GM23338 (cell line): ENCODE data around the gene KCNMA1. TPM values are rescaled to one million over a fixed set of nuclear protein-coding genes. Genes with fewer than 3 reads are reported as not detected.

Experiments
- ATAC-seq: fragments of 200-7000 bp; cut with Tn5 transposase; 3 replicates; pipeline ENCODE4 v1.9.1; 2020
- DNase-seq: peaks from one replicate; pipeline ENCODE4 v3.0.0-alpha.2; 2015; ENCODE audit warnings: low spot score
- H2AFZ ChIP-seq: fragments of 200-600 bp; sonication (generic); 2 replicates; pipeline ENCODE4 v1.8.0; 2016; ENCODE audit warnings: antibody characterized with exemption, mild to moderate bottlenecking, moderate library complexity
- H3F3A ChIP-seq: fragments of 200-600 bp; sonication (generic); replicated peaks from 2 replicates; pipeline ENCODE4 v1.8.0; 2017; ENCODE audit warnings: antibody characterized with exemption, mixed run types, low read depth
- H3K27ac ChIP-seq: fragments of 200-600 bp; sonication (generic); 2 replicates; pipeline ENCODE4 v1.6.1; 2016; ENCODE audit warnings: low read depth
- H3K27me3 ChIP-seq: fragments of 200-600 bp; sonication (generic); 2 replicates; pipeline ENCODE4 v1.8.0; 2016; ENCODE audit warnings: mild to moderate bottlenecking, mixed run types, moderate library complexity; ENCODE audit not compliant: insufficient read depth
- H3K36me3 ChIP-seq: fragments of 200-600 bp; sonication (generic); 2 replicates; pipeline ENCODE4 v1.8.0; 2016; ENCODE audit warnings: mild to moderate bottlenecking; ENCODE audit not compliant: insufficient read depth
- H3K4me1 ChIP-seq: fragments of 200-600 bp; sonication (generic); 2 replicates; pipeline ENCODE4 v1.8.0; 2016; ENCODE audit warnings: mild to moderate bottlenecking, moderate library complexity; ENCODE audit not compliant: insufficient read depth
- H3K4me2 ChIP-seq: fragments of 200-600 bp; sonication (generic); 2 replicates; pipeline ENCODE4 v1.7.1; 2017; ENCODE audit warnings: mixed run types
- H3K4me3 ChIP-seq: fragments of 200-600 bp; sonication (generic); 2 replicates; pipeline ENCODE4 v1.6.1; 2016; ENCODE audit warnings: mixed run types
- H3K79me2 ChIP-seq: fragments of 200-600 bp; sonication (generic); replicated peaks from 2 replicates; pipeline ENCODE4 v1.8.0; 2017; ENCODE audit warnings: mild to moderate bottlenecking; ENCODE audit not compliant: insufficient read depth
- H3K9me2 ChIP-seq: fragments of 200-600 bp; sonication (generic); 2 replicates; pipeline ENCODE4 v1.8.0; 2017; ENCODE audit not compliant: insufficient read depth
- H4K20me1 ChIP-seq: fragments of 200-600 bp; sonication (generic); replicated peaks from 2 replicates; pipeline ENCODE4 v1.8.0; 2017; ENCODE audit warnings: mild to moderate bottlenecking; ENCODE audit not compliant: insufficient read depth
- H3K27ac Mint-ChIP-seq: 2 replicates; pipeline ENCODE4 v1.8.0; 2020; ENCODE audit warnings: inconsistent platforms, mild to moderate bottlenecking, moderate library complexity, mixed read lengths
- H3K27me3 Mint-ChIP-seq: 3 replicates; pipeline ENCODE4 v1.8.0; 2022; ENCODE audit warnings: low read depth, mild to moderate bottlenecking, moderate library complexity, mixed read lengths, inconsistent platforms; ENCODE audit not compliant: insufficient read depth, poor library complexity
- H3K36me3 Mint-ChIP-seq: 3 replicates; pipeline ENCODE4 v1.8.0; 2021; ENCODE audit warnings: low read depth, mild to moderate bottlenecking, inconsistent platforms, moderate library complexity, mixed read lengths
- H3K4me1 Mint-ChIP-seq: 3 replicates; pipeline ENCODE4 v1.8.0; 2020; ENCODE audit warnings: mild to moderate bottlenecking, inconsistent platforms, mixed read lengths
- H3K4me3 Mint-ChIP-seq: 3 replicates; pipeline ENCODE4 v1.8.0; 2021; ENCODE audit warnings: moderate library complexity, mild to moderate bottlenecking, inconsistent platforms, mixed read lengths
- H3K9me3 Mint-ChIP-seq: 3 replicates; pipeline ENCODE4 v1.8.0; 2020; ENCODE audit warnings: moderate library complexity, mild to moderate bottlenecking, inconsistent platforms, mixed read lengths
- CREB1 ChIP-seq: fragments of 250-450 bp; sonication (Bioruptor Pico); IDR thresholded peaks from 2 replicates; pipeline ENCODE4 v1.5.0; 2020; ENCODE audit warnings: low read depth, mild to moderate bottlenecking, moderate library complexity
- CTCF ChIP-seq, 2 experiments: fragments of 200-600 bp in 1 of 2; sonication (generic) in 1 of 2; conservative IDR thresholded peaks; 2 replicates each; pipeline versions ENCODE4 v1.5.1 to v1.6.1; 2016 to 2017; ENCODE audit warnings: antibody characterized with exemption in 2 of 2, low read depth in 2 of 2, mild to moderate bottlenecking in 2 of 2, moderate library complexity in 1 of 2
- EZH2 ChIP-seq: fragments of 200-600 bp; sonication (generic); IDR thresholded peaks from one replicate; pipeline ENCODE4 v1.8.0; 2017; ENCODE audit warnings: antibody characterized with exemption, mild to moderate bottlenecking, low read depth; ENCODE audit not compliant: unreplicated experiment
- EZH2phosphoT487 ChIP-seq: fragments of 200-600 bp; sonication (generic); IDR thresholded peaks from one replicate; pipeline ENCODE4 v1.8.1; 2018; ENCODE audit warnings: antibody characterized with exemption; ENCODE audit not compliant: unreplicated experiment
- JUNB ChIP-seq: IDR thresholded peaks from one replicate; pipeline ENCODE4 v1.6.1; 2016; ENCODE audit warnings: antibody characterized with exemption; ENCODE audit not compliant: unreplicated experiment
- NANOG ChIP-seq: IDR thresholded peaks from 2 replicates; pipeline ENCODE4 v1.6.1; 2016; ENCODE audit warnings: antibody characterized with exemption, borderline replicate concordance
- POLR2AphosphoS5 ChIP-seq: IDR thresholded peaks from 2 replicates; pipeline ENCODE4 v1.6.1; 2016; ENCODE audit warnings: antibody characterized with exemption, low read depth
- REST ChIP-seq: IDR thresholded peaks from one replicate; pipeline ENCODE4 v1.6.1; 2018; ENCODE audit warnings: antibody characterized with exemption; ENCODE audit not compliant: unreplicated experiment
- ZNF114 ChIP-seq: fragments of 250-450 bp; sonication (Bioruptor Pico); IDR thresholded peaks from 2 replicates; pipeline ENCODE4 v1.5.0; 2020; ENCODE audit warnings: mild to moderate bottlenecking, moderate library complexity
- ZNF331 ChIP-seq: fragments of 250-450 bp; sonication (Bioruptor Pico); IDR thresholded peaks from 2 replicates; pipeline ENCODE4 v1.5.0; 2020; ENCODE audit warnings: low read depth, mild to moderate bottlenecking, moderate library complexity
- ZNF462 ChIP-seq: fragments of 250-450 bp; sonication (Bioruptor Pico); IDR thresholded peaks from 2 replicates; pipeline ENCODE4 v1.5.0; 2020; ENCODE audit warnings: mild to moderate bottlenecking, moderate library complexity
- polyA plus RNA-seq: library from polyadenylated mRNA; unstranded; fragments of >200 nt; fragmentation: Nextera tagmentation; extraction: Ambion mirVana; gene quantifications from 2 replicates; pipeline ENCODE4 v1.2.1, GENCODE V29; 2016
- total RNA-seq: library from RNA; depleted of rRNA; stranded (reverse); fragments of >200 nt; shearing (Covaris generic); gene quantifications from 2 replicates; pipeline ENCODE4 v1.2.3, GENCODE V29; 2014

Gene KCNMA1
- total and polyA plus RNA-seq, 2 experiments from 2014 or later: 8.2 to 9.0 TPM

- Histone ChIP-seq H3K27ac (no peak overlapping the region), H3K4me2 (no peak overlapping the region), H3K4me3 (no peak overlapping the region), H4K20me1 (no peaks in the 10 kb centered on the region; the same call in 1 of the 2 replicates), H3K4me1 (no peaks in the 10 kb centered on the region), H2AFZ (no peak overlapping the region), H3K9me2 (peaks cover 7% of the 10 kb centered on the region; the same call in 1 of the 2 replicates), H3K79me2 (0 out of 2 replicates have a peak, but pooled peaks cover 3% of the 10 kb centered on the region), H3K27me3 (no peaks in the 10 kb centered on the region), H3K36me3 (no peaks in the 10 kb centered on the region), H3F3A (no peaks in the 10 kb centered on the region)
- peaks cover 3% of the 10 kb centered on the region for H3K27me3 Mint-ChIP-seq
- H3K4me1 Mint-ChIP-seq: peaks cover 6% of the 10 kb centered on the region
- H3K27ac Mint-ChIP-seq: no peak overlapping the region
- TF ChIP-seq EZH2phosphoT487 (no peak), JUNB (no peak), ZNF331 (no peak), EZH2 (no peak), NANOG (no peak), REST (no peak), ZNF114 (no peak), POLR2AphosphoS5 (no peak)
- DNase-seq (no peak), ATAC-seq (no peak)
- no peak overlapping the region for H3K4me3 Mint-ChIP-seq
- H3K36me3 Mint-ChIP-seq: no peaks in the 10 kb centered on the region
- no peaks in the 10 kb centered on the region for H3K9me3 Mint-ChIP-seq
Measured at GRCh38 chr10:77611221-77611620, 26.4 kb downstream of the KCNMA1 start.

GRCh38 chr10:77609781-77610272 lies 27.8 kb downstream of the KCNMA1 start:
- H3K4me3 ChIP-seq: no peak overlapping the region
- H3F3A ChIP-seq: no peaks in the 10 kb centered on the region
- no peaks in the 10 kb centered on the region; the same call in 1 of the 2 replicates for H4K20me1 ChIP-seq
- Mint-ChIP-seq H3K36me3 (no peaks in the 10 kb centered on the region), H3K9me3 (no peaks in the 10 kb centered on the region), H3K27me3 (peaks cover 3% of the 10 kb centered on the region), H3K4me1 (peaks cover 6% of the 10 kb centered on the region), H3K4me3 (no peak overlapping the region), H3K27ac (peak overlapping the region; percentile 47; the same call in 1 of the 2 replicates)
- no peak overlapping the region for H2AFZ ChIP-seq
- 0 out of 2 replicates have a peak, but pooled peaks cover 3% of the 10 kb centered on the region for H3K79me2 ChIP-seq
- peaks cover 7% of the 10 kb centered on the region; the same call in 1 of the 2 replicates for H3K9me2 ChIP-seq
- H3K4me1 ChIP-seq: no peaks in the 10 kb centered on the region
- ATAC-seq (no peak), DNase-seq (no peak)
- H3K27ac ChIP-seq: no peak overlapping the region
- H3K27me3 ChIP-seq: no peaks in the 10 kb centered on the region
- no peak overlapping the region for H3K4me2 ChIP-seq
- H3K36me3 ChIP-seq: no peaks in the 10 kb centered on the region
- TF ChIP-seq ZNF114: no peak
- no peak for TF ChIP-seq EZH2phosphoT487
- TF ChIP-seq CREB1 (CRISPR knock-in tag): no peak
- no peak for TF ChIP-seq ZNF462
- no peak for TF ChIP-seq CTCF (conservative IDR thresholded peaks at IDR 0.05; ENCODE audit: low read depth in 2 of 2)
- TF ChIP-seq ZNF331: no peak
